PC-9 (cell line): ENCODE data around the gene CTCF. TPM values are rescaled to one million over a fixed set of nuclear protein-coding genes. Genes with fewer than 3 reads are reported as not detected.

Experiments used
- BruUV-seq: library from RNA; stranded (reverse); fragments of 400-500 nt; replicated peaks from 2 replicates; lab custom pipeline; 2021; lab: Mats Ljungman, UMichigan
- CTCF ChIA-PET: fragments of 300-600 bp; sonication (Branson Sonifier 250); formaldehyde crosslinking; loops from one replicate; lab custom pipeline; 2022; ENCODE audit warnings: antibody characterized with exemption; lab: Charles Lee
- POLR2A ChIA-PET: fragments of 300-600 bp; sonication (Branson Sonifier 250); formaldehyde crosslinking; loops from one replicate; lab custom pipeline; 2022; ENCODE audit warnings: antibody characterized with exemption; ENCODE audit not compliant: unreplicated experiment; lab: Charles Lee
- DNase-seq, 2 experiments: peaks; one replicate each; pipeline versions ENCODE4 v3.0.0 to v3.0.0-alpha.2; 2015 to 2022; ENCODE audit warnings: mixed read lengths in 1 of 2
- H2AFZ ChIP-seq: fragments of 200-600 bp; sonication (generic); 2 replicates; pipeline ENCODE4 v1.8.1; 2017; ENCODE audit warnings: antibody characterized with exemption
- H3F3A ChIP-seq: fragments of 200-600 bp; sonication (generic); 2 replicates; pipeline ENCODE4 v1.8.1; 2017; ENCODE audit warnings: antibody characterized with exemption, mild to moderate bottlenecking, low read depth; ENCODE audit not compliant: insufficient read depth
- H3K27ac ChIP-seq: fragments of 200-600 bp; sonication (generic); 2 replicates; pipeline ENCODE4 v1.6.1; 2016; ENCODE audit warnings: mixed run types
- H3K27me3 ChIP-seq: fragments of 200-600 bp; sonication (generic); 2 replicates; pipeline ENCODE4 v1.6.1; 2016; ENCODE audit warnings: low read depth, mixed run types; ENCODE audit not compliant: insufficient read depth
- H3K36me3 ChIP-seq: fragments of 200-600 bp; sonication (generic); 2 replicates; pipeline ENCODE4 v1.6.1; 2016; ENCODE audit warnings: low read depth, mixed run types
- H3K4me1 ChIP-seq: fragments of 200-600 bp; sonication (generic); replicated peaks from 2 replicates; pipeline ENCODE4 v1.6.1; 2016; ENCODE audit warnings: mixed run types; ENCODE audit not compliant: insufficient read depth
- H3K4me2 ChIP-seq: fragments of 200-600 bp; sonication (generic); 2 replicates; pipeline ENCODE4 v1.6.1; 2017; ENCODE audit warnings: mixed run types
- H3K4me3 ChIP-seq: fragments of 200-600 bp; sonication (generic); 2 replicates; pipeline ENCODE4 v1.6.1; 2016; ENCODE audit warnings: mixed run types
- H3K79me2 ChIP-seq: fragments of 200-600 bp; sonication (generic); 2 replicates; pipeline ENCODE4 v1.6.1; 2017; ENCODE audit warnings: low read depth, mixed run types
- H3K9me2 ChIP-seq: fragments of 200-600 bp; sonication (generic); 2 replicates; pipeline ENCODE4 v1.8.1; 2017; ENCODE audit warnings: mild to moderate bottlenecking; ENCODE audit not compliant: insufficient read depth
- H3K9me3 ChIP-seq: fragments of 200-600 bp; sonication (generic); 2 replicates; pipeline ENCODE4 v1.8.1; 2016; ENCODE audit warnings: low read depth; ENCODE audit not compliant: insufficient read depth
- H4K20me1 ChIP-seq: fragments of 200-600 bp; sonication (generic); 2 replicates; pipeline ENCODE4 v1.8.1; 2017; ENCODE audit not compliant: insufficient read depth
- EZH2 ChIP-seq: fragments of 200-600 bp; sonication (generic); IDR thresholded peaks from 2 replicates; pipeline ENCODE4 v1.8.0; 2017; ENCODE audit warnings: antibody characterized with exemption, low read depth
- intact Hi-C: fragments of 100-400 bp; cut with micrococcal nuclease; formaldehyde crosslinking; loops from one replicate; pipeline ENCODE4 v1.10.0; 2022; ENCODE audit not compliant: unreplicated experiment
- total RNA-seq: library from RNA; stranded (reverse); gene quantifications from 2 replicates; pipeline ENCODE4 v1.2.3, GENCODE V29; 2021
- TF ChIP-seq, protein P1 (sequence below): fragments of 200-600 bp; sonication (generic); conservative IDR thresholded peaks from 2 replicates; pipeline ENCODE4 v1.6.1; 2017; ENCODE audit warnings: mixed run types, antibody characterized with exemption, mild to moderate bottlenecking, moderate library complexity

CTCF gene
- total RNA-seq, 1 experiment from 2014 or later, result 39.0 TPM

DNA sequence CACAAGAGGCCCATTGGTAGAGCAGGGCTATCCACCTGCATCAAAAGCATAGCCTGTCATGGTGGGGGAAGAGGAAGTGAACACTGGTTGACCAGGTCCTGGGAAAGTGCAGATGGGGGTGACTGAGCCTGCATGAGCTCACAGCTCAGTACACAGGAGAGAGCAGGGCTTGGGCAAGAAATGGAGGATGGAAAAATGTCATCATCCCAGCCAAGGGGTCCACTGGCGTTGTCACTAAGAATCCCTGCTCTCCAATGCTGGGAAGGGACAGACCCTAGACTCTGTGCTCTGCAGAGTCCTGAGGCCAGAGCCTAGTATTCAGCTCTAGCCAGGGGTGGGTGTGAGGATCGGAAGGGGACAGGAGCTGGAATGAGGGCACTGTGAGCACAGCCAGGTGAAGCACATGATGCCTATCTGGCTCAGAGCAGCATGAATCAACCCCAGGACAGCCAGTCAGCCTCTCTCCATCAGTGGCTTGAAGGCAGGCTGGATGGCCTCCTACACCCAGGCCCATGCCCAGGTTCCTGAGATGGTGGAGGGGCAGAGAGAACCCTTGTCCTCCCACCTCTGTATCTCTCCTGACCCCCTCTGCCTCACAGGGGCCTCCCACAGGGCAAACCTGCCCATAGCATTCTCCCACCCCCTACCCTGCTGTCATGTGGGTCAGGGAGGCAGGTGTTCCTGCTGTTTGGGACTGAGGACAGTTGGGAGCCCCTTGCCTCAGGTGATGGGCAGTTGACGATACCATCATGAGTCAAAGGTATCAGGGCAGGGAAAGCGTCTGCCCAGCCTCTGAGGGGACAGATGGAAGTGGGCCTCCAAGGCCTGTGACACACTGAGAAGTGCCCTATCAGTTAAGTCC is 13.8 kb upstream of the CTCF start:
- no peaks in the 10 kb centered on the region; the same call in 1 of the 2 replicates for H3K79me2 ChIP-seq
- no peak overlapping the region for H2AFZ ChIP-seq
- H3K4me2 ChIP-seq, result no peak overlapping the region
- intact Hi-C loops, result no loop called here
- H3K27ac ChIP-seq, result no peak overlapping the region
- H3K9me3 ChIP-seq, result no peaks in the 10 kb centered on the region
- no peak for DNase-seq
- no peak overlapping the region for H3K4me3 ChIP-seq
- H4K20me1 ChIP-seq, result no peaks in the 10 kb centered on the region
- TF ChIP-seq EZH2, result no peak
- TF ChIP-seq, protein P1, sequence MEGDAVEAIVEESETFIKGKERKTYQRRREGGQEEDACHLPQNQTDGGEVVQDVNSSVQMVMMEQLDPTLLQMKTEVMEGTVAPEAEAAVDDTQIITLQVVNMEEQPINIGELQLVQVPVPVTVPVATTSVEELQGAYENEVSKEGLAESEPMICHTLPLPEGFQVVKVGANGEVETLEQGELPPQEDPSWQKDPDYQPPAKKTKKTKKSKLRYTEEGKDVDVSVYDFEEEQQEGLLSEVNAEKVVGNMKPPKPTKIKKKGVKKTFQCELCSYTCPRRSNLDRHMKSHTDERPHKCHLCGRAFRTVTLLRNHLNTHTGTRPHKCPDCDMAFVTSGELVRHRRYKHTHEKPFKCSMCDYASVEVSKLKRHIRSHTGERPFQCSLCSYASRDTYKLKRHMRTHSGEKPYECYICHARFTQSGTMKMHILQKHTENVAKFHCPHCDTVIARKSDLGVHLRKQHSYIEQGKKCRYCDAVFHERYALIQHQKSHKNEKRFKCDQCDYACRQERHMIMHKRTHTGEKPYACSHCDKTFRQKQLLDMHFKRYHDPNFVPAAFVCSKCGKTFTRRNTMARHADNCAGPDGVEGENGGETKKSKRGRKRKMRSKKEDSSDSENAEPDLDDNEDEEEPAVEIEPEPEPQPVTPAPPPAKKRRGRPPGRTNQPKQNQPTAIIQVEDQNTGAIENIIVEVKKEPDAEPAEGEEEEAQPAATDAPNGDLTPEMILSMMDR, result no peak
- no TSS peak for BruUV-seq
- POLR2A ChIA-PET, result no interaction called here
- H3K4me1 ChIP-seq, result no peaks in the 10 kb centered on the region
- no peaks in the 10 kb centered on the region for H3K27me3 ChIP-seq
- peaks cover 12% of the 10 kb centered on the region; the same call in 1 of the 2 replicates for H3F3A ChIP-seq
- CTCF ChIA-PET, result no interaction called here
- no peaks in the 10 kb centered on the region for H3K9me2 ChIP-seq
- no peaks in the 10 kb centered on the region for H3K36me3 ChIP-seq

DNA sequence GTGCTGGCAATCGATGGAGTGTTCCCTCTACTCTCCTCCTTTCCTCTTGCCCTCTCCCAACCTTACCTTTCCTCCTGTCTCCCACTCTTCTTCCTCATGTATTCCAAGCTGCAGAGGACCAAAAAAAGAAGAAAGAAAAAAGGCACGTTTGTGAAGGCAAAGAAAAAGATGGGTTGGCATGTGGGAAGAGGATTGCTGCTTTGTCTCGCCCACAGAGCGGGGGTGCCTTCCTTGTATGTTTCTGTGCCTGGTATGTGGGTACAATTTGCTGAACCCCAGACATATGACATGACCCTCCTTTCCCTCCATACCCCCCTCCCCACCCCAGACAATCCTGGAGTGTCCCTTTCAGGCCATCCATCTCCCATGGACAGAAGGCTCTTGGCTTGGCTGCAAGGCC is 13.1 kb upstream of the CTCF start:
- intact Hi-C loops, result no loop called here
- CTCF ChIA-PET, result no interaction called here

DNA sequence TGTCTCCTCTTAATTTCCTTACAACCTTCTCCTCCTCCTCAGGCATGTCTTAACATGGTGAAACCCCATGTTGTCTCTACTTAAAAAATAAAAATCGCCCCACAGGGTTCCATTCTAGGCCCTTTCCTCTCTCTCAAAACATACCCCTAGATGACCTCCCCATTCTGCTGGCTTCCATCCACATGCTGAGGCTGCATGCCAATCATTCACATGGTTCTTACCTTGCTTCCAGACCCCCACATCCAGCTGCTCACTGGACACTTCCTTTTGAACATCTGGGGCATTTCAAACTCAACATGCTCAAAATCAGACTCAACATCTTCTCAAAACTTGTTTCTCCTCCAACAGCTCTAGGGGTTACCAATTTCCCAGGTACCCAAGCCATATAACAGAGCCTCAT is 12.4 kb upstream of the CTCF start:
- peaks cover 6% of the 10 kb centered on the region for H3K79me2 ChIP-seq
- H3F3A ChIP-seq, result peaks cover 20% of the 10 kb centered on the region; the same call in 1 of the 2 replicates
- CTCF ChIA-PET, result no interaction called here
- no peaks in the 10 kb centered on the region for H3K9me2 ChIP-seq
- H3K4me1 ChIP-seq, result peaks cover 10% of the 10 kb centered on the region
- POLR2A ChIA-PET, result no interaction called here
- no peaks in the 10 kb centered on the region for H3K27me3 ChIP-seq
- no peaks in the 10 kb centered on the region for H3K9me3 ChIP-seq
- BruUV-seq, result no TSS peak
- no peak for TF ChIP-seq EZH2
- TF ChIP-seq, protein P1, result no peak
- no peak for DNase-seq
- no peak overlapping the region for H3K4me3 ChIP-seq
- no peaks in the 10 kb centered on the region for H4K20me1 ChIP-seq
- no peaks in the 10 kb centered on the region for H3K36me3 ChIP-seq
- intact Hi-C loops, result no loop called here
- no peak overlapping the region for H3K27ac ChIP-seq
- no peak overlapping the region for H2AFZ ChIP-seq
- no peak overlapping the region for H3K4me2 ChIP-seq

More for the DNA sequence above, 13.1 kb upstream of the CTCF start:
- Histone ChIP-seq H3K9me3 (no peaks in the 10 kb centered on the region), H3F3A (peaks cover 14% of the 10 kb centered on the region; the same call in 1 of the 2 replicates), H3K4me1 (peaks cover 3% of the 10 kb centered on the region), H4K20me1 (no peaks in the 10 kb centered on the region), H3K36me3 (no peaks in the 10 kb centered on the region), H3K9me2 (no peaks in the 10 kb centered on the region), H3K4me2 (no peak overlapping the region), H3K27ac (no peak overlapping the region), H3K4me3 (no peak overlapping the region), H3K27me3 (no peaks in the 10 kb centered on the region), H3K79me2 (peaks cover 3% of the 10 kb centered on the region), H2AFZ (no peak overlapping the region)
- BruUV-seq, result TSS peak; percentile 10
- POLR2A ChIA-PET, result no interaction called here
- TF ChIP-seq, protein P1, result no peak
- no peak for TF ChIP-seq EZH2
- no peak for DNase-seq
